Neuron (in vitro differentiated cells): ENCODE data around the gene SGMS1.
"Not testable (repeated sequence)": the region's sequence is repeated elsewhere in the genome, so short reads cannot be mapped to it uniquely, and the experiment has no call there.

Source experiments
- H2AFZ ChIP-seq: one replicate; pipeline ENCODE4 v1.6.1; 2013; ENCODE audit warnings: low read depth, mild to moderate bottlenecking, inconsistent platforms, low read length, moderate library complexity
- H3K27me3 ChIP-seq: one replicate; pipeline ENCODE4 v1.6.1; 2013; ENCODE audit warnings: low read length; ENCODE audit not compliant: insufficient read depth
- H3K36me3 ChIP-seq: one replicate; pipeline ENCODE4 v1.6.1; 2013; ENCODE audit warnings: low read length; ENCODE audit not compliant: insufficient read depth
- H3K4me1 ChIP-seq: one replicate; pipeline ENCODE4 v1.6.1; 2013; ENCODE audit warnings: low read length; ENCODE audit not compliant: insufficient read depth
- H3K4me3 ChIP-seq: 2 replicates; pipeline ENCODE4 v1.5.1; 2013; ENCODE audit warnings: mild to moderate bottlenecking, low read length, moderate library complexity
- H3K9me3 ChIP-seq: one replicate; pipeline ENCODE4 v1.6.1; 2013; ENCODE audit warnings: low read length

The SGMS1 gene

GRCh38 chr10:50650481-50650880, 26.7 kb upstream of the SGMS1 start:
- Histone ChIP-seq H2AFZ (no peak overlapping the region), H3K9me3 (no peaks in the 10 kb centered on the region), H3K4me3 (no peak overlapping the region), H3K27me3 (no peaks in the 10 kb centered on the region), H3K36me3 (no peaks in the 10 kb centered on the region), H3K4me1 (peaks cover 8% of the 10 kb centered on the region)

- H2AFZ ChIP-seq, result no peak overlapping the region
- peaks cover 8% of the 10 kb centered on the region for H3K4me1 ChIP-seq
- no peaks in the 10 kb centered on the region for H3K27me3 ChIP-seq
- H3K9me3 ChIP-seq, result no peaks in the 10 kb centered on the region
- H3K36me3 ChIP-seq, result no peaks in the 10 kb centered on the region
- H3K4me3 ChIP-seq, result no peak overlapping the region
These were observed 25.1 kb upstream of the SGMS1 start for GRCh38 chr10:50648935-50649227.

DNA sequence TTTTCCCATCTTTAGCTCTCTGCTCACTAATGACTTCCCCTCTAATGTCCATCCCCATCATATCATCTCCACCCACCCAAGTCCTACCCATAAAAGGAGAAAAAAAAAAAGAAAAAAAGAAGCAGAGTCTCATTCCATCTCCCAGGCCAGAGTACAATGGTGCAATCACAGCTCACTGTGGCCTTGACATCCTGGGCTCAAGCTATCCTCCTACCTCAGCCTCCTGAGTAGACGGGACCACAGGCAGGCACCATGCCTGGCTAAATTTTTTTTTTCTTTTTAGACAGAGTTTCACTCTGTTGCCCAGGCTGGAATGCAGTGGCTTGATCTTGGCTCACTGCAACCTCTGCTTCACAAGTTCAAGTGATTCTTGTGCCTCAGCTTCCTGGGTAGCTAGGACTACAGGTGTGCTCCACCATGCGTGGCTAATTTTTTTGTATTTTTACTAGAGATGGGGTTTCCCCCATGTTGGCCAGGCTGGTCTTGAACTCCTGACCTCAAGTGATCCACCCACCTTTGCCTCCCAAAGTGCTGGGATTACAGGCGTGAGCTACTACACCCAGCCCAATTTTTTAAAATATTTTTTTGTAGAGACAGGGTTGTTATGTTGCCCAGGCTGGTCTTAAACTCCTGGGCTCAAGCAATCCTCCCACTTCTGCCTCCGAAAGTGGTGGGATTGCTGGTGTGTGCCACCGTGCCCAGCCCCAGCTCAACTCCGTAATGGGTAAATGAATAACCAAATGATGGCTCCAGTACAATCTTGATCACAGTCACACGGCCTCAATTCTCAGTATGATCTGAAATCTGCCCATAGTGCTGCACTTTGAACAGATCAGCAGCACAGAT, 24.6 kb upstream of the SGMS1 start:
- H3K27me3 ChIP-seq, result no peaks in the 10 kb centered on the region
- H3K4me3 ChIP-seq, result no peak overlapping the region
- no peaks in the 10 kb centered on the region for H3K9me3 ChIP-seq
- peaks cover 3% of the 10 kb centered on the region for H3K4me1 ChIP-seq
- no peaks in the 10 kb centered on the region for H3K36me3 ChIP-seq
- no peak overlapping the region for H2AFZ ChIP-seq

DNA sequence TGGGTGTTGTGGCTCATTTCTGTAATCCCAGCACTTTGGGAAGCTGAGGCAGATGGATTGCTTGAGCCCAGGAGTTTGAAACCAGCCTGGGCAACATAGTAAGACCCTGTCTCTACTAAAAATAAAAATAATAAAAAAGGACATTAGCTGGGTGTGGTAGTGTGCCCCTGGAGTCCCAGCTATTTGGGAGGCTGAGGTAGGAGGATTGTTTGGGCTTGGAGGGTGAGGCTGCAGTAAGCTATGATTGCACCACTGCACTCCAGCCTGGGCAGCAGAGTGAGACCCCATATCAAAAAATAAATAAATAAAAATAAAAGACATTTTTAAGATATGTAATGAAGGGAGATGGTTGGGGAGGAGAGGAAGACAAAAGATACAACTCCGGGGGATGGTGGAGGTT, 23.6 kb upstream of the SGMS1 start:
- not testable (repeated sequence) for H2AFZ ChIP-seq, H3K4me1 ChIP-seq, H3K27me3 ChIP-seq, H3K9me3 ChIP-seq, H3K4me3 ChIP-seq, H3K36me3 ChIP-seq

GRCh38 chr10:50645236-50645635, 21.5 kb upstream of the SGMS1 start:
- Histone ChIP-seq H2AFZ (no peak overlapping the region), H3K4me1 (no peaks in the 10 kb centered on the region), H3K4me3 (no peak overlapping the region), H3K27me3 (no peaks in the 10 kb centered on the region), H3K9me3 (no peaks in the 10 kb centered on the region), H3K36me3 (no peaks in the 10 kb centered on the region)

- H3K27me3 ChIP-seq, result no peaks in the 10 kb centered on the region
- no peak overlapping the region for H2AFZ ChIP-seq
- H3K4me3 ChIP-seq, result no peak overlapping the region
- H3K9me3 ChIP-seq, result no peaks in the 10 kb centered on the region
- H3K36me3 ChIP-seq, result no peaks in the 10 kb centered on the region
- peaks cover 3% of the 10 kb centered on the region for H3K4me1 ChIP-seq
These were observed 17.9 kb upstream of the SGMS1 start for GRCh38 chr10:50641626-50642025.

- Histone ChIP-seq H3K4me1 (peaks cover 3% of the 10 kb centered on the region), H2AFZ (no peak overlapping the region), H3K36me3 (no peaks in the 10 kb centered on the region), H3K27me3 (no peaks in the 10 kb centered on the region), H3K9me3 (no peaks in the 10 kb centered on the region), H3K4me3 (no peak overlapping the region)
These were observed 16.5 kb upstream of the SGMS1 start for GRCh38 chr10:50640238-50640637.

GRCh38 chr10:50636618-50637579, 13.1 kb upstream of the SGMS1 start:
- Histone ChIP-seq H3K4me3 (no peak overlapping the region), H3K9me3 (no peaks in the 10 kb centered on the region), H2AFZ (no peak overlapping the region), H3K4me1 (peaks cover 3% of the 10 kb centered on the region), H3K36me3 (no peaks in the 10 kb centered on the region), H3K27me3 (no peaks in the 10 kb centered on the region)

GRCh38 chr10:50635286-50635685, 11.5 kb upstream of the SGMS1 start:
- H3K4me1 ChIP-seq, result peaks cover 3% of the 10 kb centered on the region
- peaks cover under 1% of the 10 kb centered on the region for H3K36me3 ChIP-seq
- no peak overlapping the region for H2AFZ ChIP-seq
- H3K27me3 ChIP-seq, result no peaks in the 10 kb centered on the region
- H3K9me3 ChIP-seq, result no peaks in the 10 kb centered on the region
- H3K4me3 ChIP-seq, result no peak overlapping the region

DNA sequence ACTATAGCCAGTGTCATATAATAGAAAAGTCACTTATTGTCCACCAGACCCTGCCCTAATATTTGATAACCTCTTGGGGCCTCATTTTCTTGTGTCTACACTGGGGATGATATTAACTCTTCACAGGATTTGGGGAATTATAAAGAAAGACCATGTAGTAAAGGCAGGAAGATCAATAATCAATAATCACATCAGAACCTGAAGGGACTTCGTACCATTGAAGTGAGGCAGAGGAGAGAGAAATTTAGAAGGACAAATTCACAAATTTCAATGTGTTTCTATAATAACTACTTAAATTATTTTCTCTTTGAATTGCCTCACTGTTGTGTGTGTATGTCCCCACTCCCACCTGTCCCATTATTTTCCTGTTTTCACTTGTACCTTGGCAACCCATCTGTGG, 10.7 kb upstream of the SGMS1 start:
- peaks cover 6% of the 10 kb centered on the region for H3K36me3 ChIP-seq
- H3K27me3 ChIP-seq, result no peaks in the 10 kb centered on the region
- H3K9me3 ChIP-seq, result no peaks in the 10 kb centered on the region
- no peak overlapping the region for H3K4me3 ChIP-seq
- no peak overlapping the region for H2AFZ ChIP-seq
- H3K4me1 ChIP-seq, result peaks cover 3% of the 10 kb centered on the region

GRCh38 chr10:50631052-50631451, 7.3 kb upstream of the SGMS1 start:
- Histone ChIP-seq H3K9me3 (no peaks in the 10 kb centered on the region), H3K4me3 (no peak overlapping the region), H3K27me3 (no peaks in the 10 kb centered on the region), H3K4me1 (no peaks in the 10 kb centered on the region), H3K36me3 (peaks cover 8% of the 10 kb centered on the region), H2AFZ (no peak overlapping the region)

- Histone ChIP-seq H3K4me3 (no peak overlapping the region), H3K4me1 (no peaks in the 10 kb centered on the region), H3K36me3 (peaks cover 8% of the 10 kb centered on the region), H3K27me3 (no peaks in the 10 kb centered on the region), H2AFZ (no peak overlapping the region), H3K9me3 (no peaks in the 10 kb centered on the region)
These were observed 5.9 kb upstream of the SGMS1 start for GRCh38 chr10:50629495-50630122.

GRCh38 chr10:50627896-50628295, 4.1 kb upstream of the SGMS1 start:
- H3K9me3 ChIP-seq, result no peaks in the 10 kb centered on the region
- no peaks in the 10 kb centered on the region for H3K27me3 ChIP-seq
- peaks cover 8% of the 10 kb centered on the region for H3K36me3 ChIP-seq
- no peak overlapping the region for H2AFZ ChIP-seq
- H3K4me1 ChIP-seq, result no peaks in the 10 kb centered on the region
- no peak overlapping the region for H3K4me3 ChIP-seq
